HCT116 (cell line): ENCODE data around the gene SLC35F6. TPM values are rescaled to one million over a fixed set of nuclear protein-coding genes. Genes with fewer than 3 reads are reported as not detected.

Source experiments
- ATAC-seq: fragments of 200-7000 bp; cut with Tn5 transposase; 2 replicates; pipeline ENCODE4 v1.9.1; 2020; ENCODE audit warnings: mild to moderate bottlenecking, moderate library complexity
- BruUV-seq: library from RNA; stranded (reverse); fragments of 400-500 nt; replicated peaks from 2 replicates; lab custom pipeline; 2021; lab: Mats Ljungman, UMichigan
- CTCF ChIA-PET: fragments of 300-600 bp; sonication (Branson Sonifier 250); formaldehyde crosslinking; loops from one replicate; lab custom pipeline; 2021; ENCODE audit warnings: antibody characterized with exemption; lab: Charles Lee
- POLR2A ChIA-PET: fragments of 300-600, 350-600 bp; sonication (Branson Sonifier 250); formaldehyde crosslinking; loops from one replicate; lab custom pipeline; 2021; ENCODE audit warnings: antibody characterized with exemption; lab: Charles Lee
- RAD21 ChIA-PET, 2 experiments: fragments of 300-600 bp; sonication (Branson Sonifier 250); formaldehyde crosslinking; loops; one replicate each; lab custom pipeline; 2023; ENCODE audit warnings: low total read pairs in 2 of 2; ENCODE audit not compliant: uncharacterized antibody in 2 of 2, unreplicated experiment in 2 of 2, low non-redundant PET in 1 of 2; lab: Charles Lee
- DNase-seq: peaks from one replicate; pipeline ENCODE4 v3.0.0-alpha.2; 2010; ENCODE audit warnings: low read depth, low spot score
- H2AFZ ChIP-seq: fragments of 200-600 bp; shearing (Covaris generic), sonication (generic); 2 replicates; pipeline ENCODE4 v1.6.1; 2017; ENCODE audit warnings: low read depth, mixed run types, mixed read lengths, antibody characterized with exemption, low read length; ENCODE audit not compliant: poor library complexity, severe bottlenecking
- H3K27ac ChIP-seq: 2 replicates; pipeline ENCODE4 v1.5.1; 2012; ENCODE audit warnings: low read depth, low read length
- H3K27me3 ChIP-seq: fragments of 200-600 bp; sonication (generic); 2 replicates; pipeline ENCODE4 v1.6.1; 2016; ENCODE audit warnings: mixed run types, low read length, mixed read lengths; ENCODE audit not compliant: insufficient read depth
- H3K36me3 ChIP-seq, 2 experiments: fragments of 200-500 bp in 1 of 2; fragments of 200-600 bp in 1 of 2; sonication (Bioruptor generic) in 1 of 2; sonication (generic) in 1 of 2; 2 replicates each; pipeline versions ENCODE4 v1.5.1 to v1.6.1; 2014 to 2016; ENCODE audit warnings: low read length in 2 of 2, inconsistent platforms in 1 of 2, mixed read lengths in 1 of 2, mixed run types in 1 of 2; ENCODE audit not compliant: insufficient read depth in 2 of 2, control insufficient read depth in 1 of 2
- H3K4me1 ChIP-seq, 2 experiments: fragments of 200-600 bp in 1 of 2; sonication (generic) in 1 of 2; 2 replicates each; pipeline versions ENCODE4 v1.5.1 to v1.6.1; 2012 to 2017; ENCODE audit warnings: low read length in 2 of 2, inconsistent platforms in 1 of 2, mild to moderate bottlenecking in 1 of 2, mixed read lengths in 1 of 2, mixed run types in 1 of 2, moderate library complexity in 1 of 2; ENCODE audit not compliant: insufficient read depth in 2 of 2, control insufficient read depth in 1 of 2
- H3K4me2 ChIP-seq: fragments of 200-600 bp; sonication (generic); 2 replicates; pipeline ENCODE4 v1.6.1; 2017; ENCODE audit warnings: mixed run types, low read length, mixed read lengths
- H3K4me3 ChIP-seq, 2 experiments: fragments of 200-600 bp in 1 of 2; sonication (generic) in 1 of 2; replicated peaks in 1 of 2; 2 replicates each; pipeline ENCODE4 v1.5.1; 2011 to 2016; ENCODE audit warnings: low read length in 2 of 2, control low read depth in 1 of 2, low read depth in 1 of 2, mild to moderate bottlenecking in 1 of 2, mixed read lengths in 1 of 2, mixed run types in 1 of 2
- H3K79me2 ChIP-seq: fragments of 200-600 bp; sonication (generic); 2 replicates; pipeline ENCODE4 v1.6.1; 2017; ENCODE audit warnings: mild to moderate bottlenecking, mixed run types, low read length, moderate library complexity, mixed read lengths; ENCODE audit not compliant: insufficient read depth
- H3K9ac ChIP-seq: fragments of 200-600 bp; sonication (generic); 2 replicates; pipeline ENCODE4 v1.6.1; 2016; ENCODE audit warnings: low read length, mixed read lengths
- H3K9me2 ChIP-seq: fragments of 200-600 bp; sonication (generic), shearing (Covaris generic); 2 replicates; pipeline ENCODE4 v1.6.1; 2017; ENCODE audit warnings: mixed run types, mild to moderate bottlenecking, moderate library complexity; ENCODE audit not compliant: insufficient read depth
- H3K9me3 ChIP-seq, 2 experiments: fragments of 200-500 bp in 1 of 2; fragments of 200-600 bp in 1 of 2; sonication (Bioruptor generic) in 1 of 2; sonication (generic) in 1 of 2; 2 replicates each; pipeline ENCODE4 v1.6.1; 2014 to 2017; ENCODE audit warnings: low read length in 2 of 2, mixed read lengths in 2 of 2, inconsistent platforms in 1 of 2, low read depth in 1 of 2, mild to moderate bottlenecking in 1 of 2, mixed run types in 1 of 2, moderate library complexity in 1 of 2; ENCODE audit not compliant: control insufficient read depth in 1 of 2, insufficient read depth in 1 of 2
- H4K20me1 ChIP-seq: fragments of 200-600 bp; sonication (generic), shearing (Covaris generic); 2 replicates; pipeline ENCODE4 v1.6.1; 2017; ENCODE audit warnings: mixed run types, mild to moderate bottlenecking, moderate library complexity; ENCODE audit not compliant: insufficient read depth
- FOSL1 ChIP-seq: IDR thresholded peaks from 2 replicates; pipeline ENCODE4 v1.6.1; 2012; ENCODE audit warnings: low read depth
- MAX ChIP-seq: IDR thresholded peaks from 2 replicates; pipeline ENCODE4 v1.6.1; 2012
- POLR2AphosphoS5 ChIP-seq: IDR thresholded peaks from 2 replicates; pipeline ENCODE4 v1.6.1; 2011; ENCODE audit warnings: mild to moderate bottlenecking, low read depth, low read length, moderate library complexity
- TCF7L2 ChIP-seq: IDR thresholded peaks from 2 replicates; pipeline ENCODE4 v1.7.0; 2011; ENCODE audit warnings: borderline replicate concordance, inconsistent platforms; ENCODE audit not compliant: insufficient read depth, insufficient read length; ENCODE audit errors: extremely low read depth
- ZBTB33 ChIP-seq: IDR thresholded peaks from 2 replicates; pipeline ENCODE4 v1.6.1; 2011; ENCODE audit warnings: mild to moderate bottlenecking, low read length, moderate library complexity; ENCODE audit not compliant: insufficient replicate concordance; ENCODE audit errors: extremely low read depth
- intact Hi-C: fragments of 100-400 bp; cut with micrococcal nuclease; formaldehyde crosslinking; loops from 2 replicates; pipeline ENCODE4 v1.10.0; 2022
- total RNA-seq: library from RNA; stranded (reverse); gene quantifications from one replicate; pipeline ENCODE4 v1.2.1, GENCODE V29; 2021; ENCODE audit not compliant: unreplicated experiment

Gene SLC35F6
- total RNA-seq, 1 experiment from 2014 or later = 34.5 TPM

- TF ChIP-seq TCF7L2 (no peak), ZBTB33 (no peak), MAX (no peak)
These were observed 16.2 kb downstream of the SLC35F6 start (continued) for GRCh38 chr2:26780203-26780760.

GRCh38 chr2:26782876-26783704, 19.0 kb downstream of the SLC35F6 start:
- no TSS peak for BruUV-seq
- H3K27ac ChIP-seq = no peak overlapping the region
- H3K4me1 ChIP-seq = peaks cover 0 to 20% of the 10 kb centered on the region in 2 experiments; a peak in 3 of 4 replicates
- intact Hi-C loops = no loop called here
- no peak overlapping the region for H3K9ac ChIP-seq
- peak; percentile 25; the same call in 1 of the 2 replicates for TF ChIP-seq POLR2AphosphoS5
- no peak for TF ChIP-seq FOSL1
- no peak overlapping the region for H3K4me3 ChIP-seq
- H3K27me3 ChIP-seq = no peaks in the 10 kb centered on the region
- no peak for DNase-seq
- peaks cover 20% of the 10 kb centered on the region for H3K79me2 ChIP-seq
- no peak overlapping the region for H3K4me2 ChIP-seq
- no peak overlapping the region for H2AFZ ChIP-seq
- no peaks in the 10 kb centered on the region for H4K20me1 ChIP-seq
- ChIA-PET POLR2A (interaction anchor here (1.0 to 1.2 kb wide), 2 partner anchors 12 to 14 kb away, joined by 4 read pairs; no protein-coding TSS in a partner anchor), RAD21 (no interaction called here), CTCF (no interaction called here)
- no peaks in the 10 kb centered on the region for H3K9me3 ChIP-seq
- H3K36me3 ChIP-seq = peaks cover 5 to 7% of the 10 kb centered on the region in 2 experiments; a peak in 2 of 4 replicates
- no peak for ATAC-seq
- no peaks in the 10 kb centered on the region for H3K9me2 ChIP-seq
